GM04503 (cell line): Measurements from ENCODE around the gene TMC1.
"Not testable (repeated sequence)": the region's sequence is repeated elsewhere in the genome, so short reads cannot be mapped to it uniquely, and the experiment has no call there.

Source experiments
- DNase-seq: peaks from one replicate; pipeline ENCODE4 v3.0.0-alpha.2; 2012; ENCODE audit warnings: low read depth

TMC1 gene

GRCh38 chr9:72772661-72773060, 251.3 kb downstream of the TMC1 start:
- no peak for DNase-seq

GRCh38 chr9:72773570-72773969, 252.2 kb downstream of the TMC1 start:
- DNase-seq: no peak

DNA sequence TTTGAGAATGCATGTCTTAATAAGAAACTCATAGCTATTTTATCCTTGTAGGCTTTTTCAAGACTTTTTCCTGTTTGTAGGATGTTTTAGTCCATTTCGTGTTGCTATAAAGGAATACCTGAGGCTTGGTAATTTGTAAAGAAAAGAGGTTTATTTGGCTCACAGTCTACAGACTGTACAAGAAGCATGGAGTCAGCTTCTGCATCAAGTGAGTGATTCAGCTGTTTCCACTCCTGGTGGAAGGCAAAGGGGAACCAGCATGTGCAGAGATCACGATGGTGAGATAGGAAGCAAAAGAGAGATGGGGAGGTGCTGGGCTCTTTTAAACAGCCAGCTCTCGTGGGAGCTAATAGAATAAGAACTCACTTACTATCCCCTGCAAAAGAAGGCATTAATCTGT, 254.2 kb downstream of the TMC1 start:
- no peak for DNase-seq

GRCh38 chr9:72779614-72780013, 258.2 kb downstream of the TMC1 start:
- DNase-seq: no peak

- DNase-seq: no peak
These were observed 265.5 kb downstream of the TMC1 start for GRCh38 chr9:72786948-72787347.

DNA sequence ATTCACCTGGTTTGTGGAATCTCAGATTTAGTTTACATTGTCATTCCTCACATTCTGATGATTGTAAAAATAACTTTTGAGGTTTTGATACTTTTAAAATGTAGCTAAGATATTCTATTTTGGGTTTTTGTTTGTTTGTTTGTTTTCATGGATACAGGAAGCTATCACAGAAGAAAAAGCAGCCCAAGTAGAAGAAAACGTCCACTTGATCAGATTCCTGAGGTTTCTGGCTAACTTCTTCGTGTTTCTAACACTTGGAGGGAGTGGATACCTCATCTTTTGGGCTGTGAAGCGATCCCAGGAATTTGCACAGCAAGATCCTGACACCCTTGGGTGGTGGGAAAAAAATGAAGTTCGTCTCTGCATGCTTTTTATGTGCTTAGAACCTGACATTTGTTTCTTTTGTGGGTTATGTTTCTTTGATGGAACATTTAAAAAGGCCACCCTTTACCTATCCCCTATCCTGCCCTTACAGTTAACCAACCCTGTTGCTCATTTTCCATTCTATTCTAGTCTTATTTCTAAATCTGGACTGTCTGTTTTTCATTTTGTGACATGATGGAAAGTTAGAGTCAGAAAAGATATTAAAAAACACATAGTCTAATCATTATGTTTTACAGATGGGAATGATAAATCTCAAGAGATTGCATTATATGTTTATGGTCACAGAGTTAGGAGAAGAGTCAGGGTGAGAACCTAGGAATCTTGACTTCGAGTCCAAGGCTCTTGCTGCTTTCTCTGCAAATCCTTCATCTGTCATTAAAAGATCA, 267.7 kb downstream of the TMC1 start:
- DNase-seq: peak; percentile 27

DNA sequence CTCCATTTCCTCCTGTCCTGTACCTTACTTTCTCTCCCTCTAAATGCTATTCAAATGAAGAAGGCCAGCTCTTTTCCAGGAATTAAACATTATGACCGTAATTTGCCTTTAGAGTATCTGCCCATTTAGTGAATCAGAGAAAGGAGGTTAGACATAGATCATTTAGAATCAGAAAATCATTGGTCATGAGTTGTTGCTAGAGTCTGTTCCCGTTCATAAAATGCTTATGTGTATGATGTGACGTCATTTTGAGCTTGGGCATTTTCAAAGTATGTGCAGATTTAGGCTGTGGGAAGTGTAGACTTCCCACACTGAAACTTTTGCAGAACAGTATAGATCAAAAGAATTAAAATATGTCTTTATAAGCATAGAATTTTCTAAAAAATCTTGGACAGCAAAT, 268.5 kb downstream of the TMC1 start:
- DNase-seq: no peak

DNA sequence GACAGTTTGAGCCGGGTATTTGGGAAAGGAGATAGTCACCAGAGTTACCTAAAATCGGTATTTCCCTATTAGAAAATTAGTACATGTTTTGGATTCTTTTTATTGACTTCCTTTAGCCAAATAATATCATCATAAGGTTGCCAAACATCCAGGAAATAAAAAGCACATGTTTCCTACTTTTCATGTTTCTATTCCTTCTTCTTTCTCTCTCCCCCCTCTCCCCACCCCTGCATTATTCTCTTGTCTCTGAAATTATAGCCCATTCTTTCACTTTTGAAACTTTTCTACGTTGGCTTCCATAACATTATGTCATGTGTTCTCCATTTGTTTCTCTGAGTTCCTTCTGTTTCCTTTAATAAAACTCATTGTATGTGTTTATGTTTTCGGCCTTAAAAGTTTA, 269.6 kb downstream of the TMC1 start:
- no peak for DNase-seq

- no peak for DNase-seq
These were observed 270.0 kb downstream of the TMC1 start for GRCh38 chr9:72791436-72791835.

- no peak for DNase-seq
These were observed 273.5 kb downstream of the TMC1 start for GRCh38 chr9:72794946-72795345.

DNA sequence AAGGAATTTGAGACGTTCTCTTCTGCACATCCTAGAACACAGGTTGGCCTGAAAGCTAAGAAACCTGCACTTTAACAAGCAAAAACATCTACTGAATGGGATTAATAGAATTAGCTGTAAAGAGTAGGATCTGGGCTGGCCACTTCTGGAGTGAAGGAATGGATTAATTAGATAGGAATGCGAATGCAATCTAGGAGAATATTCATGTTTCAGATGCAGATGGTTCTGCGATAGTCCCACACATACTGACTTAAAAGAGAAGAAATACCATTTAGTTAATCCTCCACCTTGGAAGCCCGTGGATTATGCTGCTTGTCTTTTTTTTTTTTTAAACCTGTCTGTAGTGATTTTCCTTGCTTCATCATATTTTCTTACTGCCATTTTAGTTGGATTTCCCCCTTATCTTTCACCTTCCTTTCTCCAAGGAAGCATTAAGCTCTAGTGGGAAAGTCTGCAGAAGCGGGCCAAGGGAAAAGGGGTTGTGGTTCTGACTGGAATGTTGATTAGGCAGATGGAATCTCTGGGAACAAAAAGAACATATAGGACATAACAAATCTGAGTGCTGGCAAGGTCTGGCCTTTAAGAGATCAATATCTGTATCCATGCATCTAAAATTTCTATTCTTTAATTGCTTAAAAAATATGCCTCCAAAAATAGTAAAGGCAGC, 279.1 kb downstream of the TMC1 start:
- no peak for DNase-seq

DNA sequence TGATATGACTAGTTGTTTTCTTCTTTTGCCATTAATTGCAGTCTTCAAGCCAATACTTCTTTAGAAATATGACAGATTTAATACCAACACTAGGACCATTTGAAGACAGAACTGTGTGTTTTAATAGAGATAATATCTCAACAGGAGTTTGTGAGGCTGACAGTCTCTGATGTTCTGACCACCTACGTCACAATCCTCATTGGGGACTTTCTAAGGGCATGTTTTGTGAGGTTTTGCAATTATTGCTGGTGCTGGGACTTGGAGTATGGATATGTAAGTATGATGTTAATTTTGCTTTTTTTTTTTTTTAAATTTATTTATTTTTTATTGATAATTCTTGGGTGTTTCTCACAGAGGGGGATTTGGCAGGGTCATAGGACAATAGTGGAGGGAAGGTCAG, 283.8 kb downstream of the TMC1 start:
- no peak for DNase-seq

DNA sequence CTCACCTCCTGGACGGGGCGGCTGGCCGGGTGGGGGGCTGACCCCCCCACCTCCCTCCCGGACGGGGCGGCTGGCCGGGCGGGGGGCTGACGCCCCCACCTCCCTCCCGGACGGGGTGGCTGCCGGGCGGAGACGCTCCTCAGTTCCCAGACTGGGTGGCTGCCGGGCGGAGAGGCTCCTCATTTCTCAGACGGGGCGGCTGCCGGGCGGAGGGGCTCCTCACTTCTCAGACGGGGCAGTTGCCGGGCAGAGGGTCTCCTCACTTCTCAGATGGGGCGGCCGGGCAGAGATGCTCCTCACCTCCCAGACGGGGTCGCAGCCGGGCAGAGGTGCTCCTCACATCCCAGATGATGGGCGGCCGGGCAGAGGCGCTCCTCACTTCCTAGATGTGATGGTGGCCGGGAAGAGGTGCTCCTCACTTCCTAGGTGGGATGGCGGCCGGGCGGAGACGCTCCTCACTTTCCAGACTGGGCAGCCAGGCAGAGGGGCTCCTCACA, 285.0 kb downstream of the TMC1 start:
- DNase-seq: not testable (repeated sequence)

DNA sequence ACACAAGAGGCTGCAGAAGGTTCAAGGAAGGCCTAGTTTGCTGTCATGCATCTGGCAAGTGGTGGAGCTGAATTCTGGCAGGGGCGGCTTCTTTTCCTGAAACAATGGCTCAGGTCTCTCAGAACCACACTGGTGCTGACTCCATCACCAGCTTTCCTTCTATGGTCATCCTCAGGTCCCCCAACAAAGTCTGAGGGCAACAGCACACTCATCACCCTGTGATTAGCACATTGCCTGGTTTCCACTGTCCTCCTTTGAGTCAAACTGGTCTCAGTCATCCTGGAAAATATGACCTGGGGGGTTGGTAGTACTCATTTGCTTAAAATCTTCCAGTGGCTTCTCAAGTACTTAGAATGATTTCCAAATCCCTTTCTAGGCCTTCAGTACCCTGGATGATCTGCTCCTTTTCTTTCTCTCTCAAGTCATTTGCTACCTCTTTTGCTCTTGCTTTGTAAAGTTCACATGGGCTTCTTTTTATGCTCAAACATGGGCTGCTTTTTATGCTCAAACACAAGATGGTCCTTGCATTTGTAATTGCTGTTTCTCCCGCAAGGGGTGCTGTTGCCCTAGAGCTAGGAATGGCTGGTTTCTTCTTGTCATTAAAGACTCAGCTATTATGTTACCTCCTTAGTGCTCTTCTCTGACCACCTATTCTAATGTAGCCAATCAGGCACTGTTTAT, 286.5 kb downstream of the TMC1 start:
- DNase-seq: no peak

DNA sequence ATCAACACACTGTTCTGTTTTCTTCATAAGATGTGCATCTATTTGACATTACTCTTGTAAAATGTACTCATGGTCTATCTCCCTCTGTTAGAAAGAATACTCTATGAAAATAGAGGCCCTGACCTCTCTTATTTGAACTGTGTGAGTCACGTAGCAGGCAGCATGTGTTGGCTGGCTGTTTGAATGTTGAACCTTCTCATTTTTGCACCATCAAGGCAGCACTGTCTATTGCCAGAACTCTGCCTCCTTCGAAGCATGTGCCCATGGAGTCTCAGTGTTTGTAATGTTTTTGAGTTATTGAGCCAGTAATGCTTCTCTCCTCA, 287.0 kb downstream of the TMC1 start:
- DNase-seq: no peak

DNA sequence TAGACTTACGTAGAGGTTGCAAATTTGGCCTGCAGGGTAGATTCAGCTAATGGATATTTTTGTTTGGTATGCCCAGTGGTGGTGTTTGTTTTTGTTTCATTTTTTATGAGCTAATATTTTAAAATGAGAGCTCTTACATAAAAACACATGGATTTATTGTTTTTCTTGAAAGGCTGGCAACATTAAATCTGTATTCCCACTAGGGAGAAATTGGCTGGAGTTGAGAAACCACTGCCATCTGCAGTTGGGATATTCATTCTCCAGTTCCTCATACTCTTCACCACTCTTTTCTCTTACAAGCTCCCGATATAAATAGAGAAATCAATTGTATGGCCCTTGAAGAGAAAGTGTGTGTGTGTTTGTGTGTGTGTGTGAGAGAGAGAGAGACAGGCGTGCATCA, 288.2 kb downstream of the TMC1 start:
- no peak for DNase-seq

- no peak for DNase-seq
These were observed 291.2 kb downstream of the TMC1 start for GRCh38 chr9:72812559-72813111.

GRCh38 chr9:72813544-72813943, 292.1 kb downstream of the TMC1 start:
- DNase-seq: no peak

- DNase-seq: no peak
These were observed 292.7 kb downstream of the TMC1 start for GRCh38 chr9:72814083-72814597.

DNA sequence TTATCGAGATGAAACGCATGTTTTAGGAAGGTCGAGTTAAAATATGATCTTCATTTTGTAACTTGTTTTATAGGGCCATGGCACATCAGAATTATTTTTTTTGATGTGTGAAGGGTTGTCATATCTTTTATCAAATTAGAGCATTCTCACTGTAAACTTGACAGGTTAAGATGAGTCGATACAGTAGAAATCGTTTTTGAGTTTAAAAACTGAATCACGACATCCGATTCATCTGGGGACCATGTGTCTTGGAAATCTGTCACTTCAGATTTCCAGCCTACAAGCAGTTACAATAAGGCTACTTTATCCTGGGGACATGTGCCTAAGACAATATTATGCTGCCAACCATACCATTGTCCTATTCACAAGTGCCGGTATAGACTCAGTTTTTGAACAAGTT, 295.3 kb downstream of the TMC1 start:
- DNase-seq: no peak

- DNase-seq: no peak
These were observed 296.0 kb downstream of the TMC1 start for GRCh38 chr9:72817413-72817812.

DNA sequence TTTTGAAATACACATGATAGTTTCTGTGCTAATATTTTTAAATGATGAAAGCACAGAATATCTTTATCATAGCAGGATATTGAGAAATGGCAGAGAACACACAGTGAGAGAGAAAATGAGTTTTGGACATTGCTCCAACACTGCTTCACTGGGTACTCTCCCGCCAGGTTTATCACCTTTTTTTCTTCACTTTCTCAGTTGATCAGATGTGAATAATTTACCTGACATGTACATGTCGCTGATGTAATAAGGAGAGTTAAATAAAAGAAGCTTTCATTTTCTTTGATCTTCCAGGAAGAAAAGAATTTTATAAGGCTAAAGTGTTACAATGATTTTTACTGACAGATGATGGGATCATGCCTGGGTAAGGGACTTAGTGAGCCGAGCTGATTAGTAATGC, 297.0 kb downstream of the TMC1 start:
- DNase-seq: no peak

- no peak for DNase-seq
These were observed 302.6 kb downstream of the TMC1 start for GRCh38 chr9:72823971-72824370.
